ENCODE results near the gene DPYD.

The DPYD gene

GRCh38 chr1:97832481-97832880 is 88.4 kb downstream of the DPYD start:
- no peaks in the 10 kb centered on the region for H3K36me3 ChIP-seq (ENCODE audit: insufficient read depth)
- H3K4me1 ChIP-seq (ENCODE audit: low read depth, poor library complexity, severe bottlenecking), result peaks cover 7% of the 10 kb centered on the region
- H3K4me2 ChIP-seq, result no peak overlapping the region
- no peaks in the 10 kb centered on the region for H3K79me2 ChIP-seq (ENCODE audit: insufficient read depth, low read depth)
- no peaks in the 10 kb centered on the region for H3K27me3 ChIP-seq (ENCODE audit: insufficient read depth, low read depth)
- H2AFZ ChIP-seq (ENCODE audit: low read depth), result no peak overlapping the region
- H3K4me3 ChIP-seq (IDR thresholded peaks at IDR 0.05; ENCODE audit: insufficient read depth, low read depth, low read length), result no peak overlapping the region
- no peak overlapping the region for H3K27ac ChIP-seq
- no peak for TF ChIP-seq CTCF (conservative IDR thresholded peaks at IDR 0.05; ENCODE audit: low read depth, low read length)
- no peaks in the 10 kb centered on the region for H4K20me1 ChIP-seq (ENCODE audit: insufficient read depth)
- no peak overlapping the region for H3K9ac ChIP-seq

GRCh38 chr1:97827887-97828286 is 92.9 kb downstream of the DPYD start:
- TF ChIP-seq CTCF (conservative IDR thresholded peaks at IDR 0.05; ENCODE audit: low read depth, low read length), result no peak
- no peak overlapping the region for H2AFZ ChIP-seq (ENCODE audit: low read depth)
- H3K27me3 ChIP-seq (ENCODE audit: insufficient read depth, low read depth), result no peaks in the 10 kb centered on the region
- H3K9ac ChIP-seq, result no peak overlapping the region
- no peak overlapping the region for H3K4me3 ChIP-seq (IDR thresholded peaks at IDR 0.05; ENCODE audit: insufficient read depth, low read depth, low read length)
- no peaks in the 10 kb centered on the region for H3K79me2 ChIP-seq (ENCODE audit: insufficient read depth, low read depth)
- no peak overlapping the region for H3K27ac ChIP-seq
- peaks cover 7% of the 10 kb centered on the region for H3K4me1 ChIP-seq (ENCODE audit: low read depth, poor library complexity, severe bottlenecking)
- H3K36me3 ChIP-seq (ENCODE audit: insufficient read depth), result no peaks in the 10 kb centered on the region
- H3K4me2 ChIP-seq, result no peak overlapping the region
- no peaks in the 10 kb centered on the region for H4K20me1 ChIP-seq (ENCODE audit: insufficient read depth)

GRCh38 chr1:97826820-97827219 is 94.0 kb downstream of the DPYD start:
- Histone ChIP-seq H3K79me2 (ENCODE audit: insufficient read depth, low read depth) (no peaks in the 10 kb centered on the region), H2AFZ (ENCODE audit: low read depth) (no peak overlapping the region), H3K4me3 (IDR thresholded peaks at IDR 0.05; ENCODE audit: insufficient read depth, low read depth, low read length) (no peak overlapping the region), H3K9ac (no peak overlapping the region), H3K4me2 (no peak overlapping the region), H3K36me3 (ENCODE audit: insufficient read depth) (no peaks in the 10 kb centered on the region), H3K27me3 (ENCODE audit: insufficient read depth, low read depth) (no peaks in the 10 kb centered on the region), H4K20me1 (ENCODE audit: insufficient read depth) (no peaks in the 10 kb centered on the region), H3K4me1 (ENCODE audit: low read depth, poor library complexity, severe bottlenecking) (no peaks in the 10 kb centered on the region), H3K27ac (no peak overlapping the region)
- no peak for TF ChIP-seq CTCF (conservative IDR thresholded peaks at IDR 0.05; ENCODE audit: low read depth, low read length)

GRCh38 chr1:97824624-97825023 is 96.2 kb downstream of the DPYD start:
- Histone ChIP-seq H3K4me3 (IDR thresholded peaks at IDR 0.05; ENCODE audit: insufficient read depth, low read depth, low read length) (no peak overlapping the region), H3K9ac (no peak overlapping the region), H3K4me2 (no peak overlapping the region), H3K27ac (no peak overlapping the region), H3K27me3 (ENCODE audit: insufficient read depth, low read depth) (no peaks in the 10 kb centered on the region), H3K79me2 (ENCODE audit: insufficient read depth, low read depth) (no peaks in the 10 kb centered on the region), H3K4me1 (ENCODE audit: low read depth, poor library complexity, severe bottlenecking) (no peaks in the 10 kb centered on the region), H3K36me3 (ENCODE audit: insufficient read depth) (no peaks in the 10 kb centered on the region), H4K20me1 (ENCODE audit: insufficient read depth) (no peaks in the 10 kb centered on the region), H2AFZ (ENCODE audit: low read depth) (no peak overlapping the region)
- TF ChIP-seq CTCF (conservative IDR thresholded peaks at IDR 0.05; ENCODE audit: low read depth, low read length), result no peak

GRCh38 chr1:97824200-97824599 is 96.6 kb downstream of the DPYD start:
- no peak for TF ChIP-seq CTCF (conservative IDR thresholded peaks at IDR 0.05; ENCODE audit: low read depth, low read length)
- H3K27me3 ChIP-seq (ENCODE audit: insufficient read depth, low read depth), result no peaks in the 10 kb centered on the region
- no peak overlapping the region for H3K4me3 ChIP-seq (IDR thresholded peaks at IDR 0.05; ENCODE audit: insufficient read depth, low read depth, low read length)
- H3K4me1 ChIP-seq (ENCODE audit: low read depth, poor library complexity, severe bottlenecking), result no peaks in the 10 kb centered on the region
- H2AFZ ChIP-seq (ENCODE audit: low read depth), result no peak overlapping the region
- no peak overlapping the region for H3K9ac ChIP-seq
- H3K27ac ChIP-seq, result no peak overlapping the region
- H3K79me2 ChIP-seq (ENCODE audit: insufficient read depth, low read depth), result no peaks in the 10 kb centered on the region
- no peaks in the 10 kb centered on the region for H3K36me3 ChIP-seq (ENCODE audit: insufficient read depth)
- H3K4me2 ChIP-seq, result no peak overlapping the region
- no peaks in the 10 kb centered on the region for H4K20me1 ChIP-seq (ENCODE audit: insufficient read depth)
